AG04449 (cell line): Measurements from ENCODE around the gene POU2F1.
A peak's percentile ranks its signal among the peaks of the same experiment; 100 is the strongest.

Experiments used
- CTCF ChIA-PET: fragments of 350-600 bp; formaldehyde crosslinking; extraction: SDS; loops from one replicate; lab custom pipeline; 2021; ENCODE audit warnings: antibody characterized with exemption; lab: Yijun Ruan, JAX
- POLR2A ChIA-PET: fragments of 400-600, 350-600 bp; formaldehyde crosslinking; extraction: SDS; loops from one replicate; lab custom pipeline; 2020; ENCODE audit warnings: antibody characterized with exemption, inconsistent platforms; lab: Yijun Ruan, JAX
- DNase-seq: peaks from one replicate; pipeline ENCODE4 v3.0.0-alpha.2; 2010; ENCODE audit warnings: low read depth, low spot score
- H3K4me3 ChIP-seq: 2 replicates; pipeline ENCODE4 v1.5.1; 2011; ENCODE audit warnings: low read depth, mild to moderate bottlenecking, control low read depth, low read length
- CTCF ChIP-seq: IDR thresholded peaks from one replicate; pipeline ENCODE4 v1.5.1; 2011; ENCODE audit warnings: mild to moderate bottlenecking, moderate library complexity, low read length, control low read depth, inconsistent platforms; ENCODE audit not compliant: insufficient read depth; ENCODE audit errors: missing control alignments

Gene POU2F1

GRCh38 chr1:167268347-167268787 lies 47.7 kb downstream of the POU2F1 start:
- no peak overlapping the region for H3K4me3 ChIP-seq
- TF ChIP-seq CTCF, result no peak
- POLR2A ChIA-PET, result no interaction called here
- DNase-seq, result no peak
- CTCF ChIA-PET, result interaction anchor here (0.7 to 9.9 kb wide), 35 partner anchors 7 to 328 kb away, joined by 3 to 132 read pairs (median 5); partner anchors contain the start of gene POU2F1

GRCh38 chr1:167270349-167271092 lies 49.8 kb downstream of the POU2F1 start:
- H3K4me3 ChIP-seq, result no peak overlapping the region
- TF ChIP-seq CTCF, result no peak
- ChIA-PET CTCF (interaction anchor here (0.6 to 9.9 kb wide), 7 partner anchors 9 to 1110 kb away, joined by 3 to 132 read pairs (median 3); no protein-coding TSS in a partner anchor), POLR2A (no interaction called here)
- no peak for DNase-seq

GRCh38 chr1:167272369-167272957 lies 51.8 kb downstream of the POU2F1 start:
- H3K4me3 ChIP-seq, result no peak overlapping the region
- POLR2A ChIA-PET, result no interaction called here
- TF ChIP-seq CTCF, result no peak
- no peak for DNase-seq
- CTCF ChIA-PET, result interaction anchor here (0.8 to 2.6 kb wide), 5 partner anchors 9 to 268 kb away, joined by 3 to 9 read pairs (median 4); partner anchors contain the start of gene POU2F1

GRCh38 chr1:167273027-167273800 lies 52.5 kb downstream of the POU2F1 start:
- TF ChIP-seq CTCF, result no peak
- CTCF ChIA-PET, result interaction anchor here (0.8 to 2.6 kb wide), 7 partner anchors 10 to 267 kb away, joined by 3 to 9 read pairs (median 4); partner anchors contain the start of gene POU2F1
- H3K4me3 ChIP-seq, result no peak overlapping the region
- peak; percentile 26 for DNase-seq
- POLR2A ChIA-PET, result no interaction called here

- H3K4me3 ChIP-seq, result no peak overlapping the region
- DNase-seq, result no peak
- CTCF ChIA-PET, result interaction anchor here (0.9 to 2.6 kb wide), 6 partner anchors 11 to 266 kb away, joined by 3 to 9 read pairs (median 5); partner anchors contain the start of gene POU2F1
- POLR2A ChIA-PET, result no interaction called here
- no peak for TF ChIP-seq CTCF
Observed at GRCh38 chr1:167274061-167274460, 53.4 kb downstream of the POU2F1 start.
